SIG-M5 treated with dmso at 0.1 percent for 504 hours (cell line): Measurements from ENCODE around the gene ATP8A2.
"Not testable (repeated sequence)": the region's sequence is repeated elsewhere in the genome, so short reads cannot be mapped to it uniquely, and the experiment has no call there.

Experiments
- DNase-seq: peaks from one replicate; lab custom pipeline; 2025; ENCODE audit not compliant: unreplicated experiment; lab: John Stamatoyannopoulos, UW

ATP8A2 gene

DNA sequence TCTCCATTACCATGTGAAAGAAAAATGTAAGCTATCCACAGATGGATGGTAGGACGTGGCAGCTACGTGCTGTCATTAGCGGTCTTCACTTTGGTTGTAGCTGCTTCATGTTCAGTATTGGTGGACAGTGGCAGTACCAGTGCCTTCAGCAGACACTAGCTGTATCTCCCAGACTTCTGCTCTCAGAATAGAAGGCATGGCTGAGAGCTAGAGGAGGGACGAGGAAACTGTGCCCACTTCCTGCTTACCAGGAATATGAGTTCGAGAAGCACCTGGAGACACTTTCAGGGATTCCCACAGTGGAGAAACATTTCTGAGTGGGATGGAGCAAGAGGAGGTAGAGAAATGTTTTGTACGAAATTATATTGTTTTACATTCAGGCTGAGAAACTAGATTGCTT lies 686.9 kb downstream of the ATP8A2 start:
- no peak for DNase-seq

DNA sequence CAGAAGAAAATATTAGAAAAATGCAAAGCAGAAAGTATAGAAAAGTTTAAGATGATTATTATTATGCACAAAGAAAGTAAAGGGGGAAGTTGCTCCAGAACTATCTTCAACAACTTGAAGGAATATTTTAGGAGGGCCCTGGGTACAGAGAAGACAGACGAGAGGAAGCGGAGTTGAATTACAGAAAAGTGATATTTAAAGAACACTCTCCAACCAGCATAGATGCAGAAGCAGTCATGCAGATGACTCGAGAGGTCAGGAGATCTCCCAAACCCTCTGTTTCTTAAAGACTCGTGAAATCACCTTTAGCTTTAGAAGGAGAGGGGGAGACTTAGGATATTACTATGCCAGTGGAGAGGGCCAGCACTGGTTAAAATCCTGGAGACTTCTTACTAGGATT lies 688.6 kb downstream of the ATP8A2 start:
- no peak for DNase-seq

DNA sequence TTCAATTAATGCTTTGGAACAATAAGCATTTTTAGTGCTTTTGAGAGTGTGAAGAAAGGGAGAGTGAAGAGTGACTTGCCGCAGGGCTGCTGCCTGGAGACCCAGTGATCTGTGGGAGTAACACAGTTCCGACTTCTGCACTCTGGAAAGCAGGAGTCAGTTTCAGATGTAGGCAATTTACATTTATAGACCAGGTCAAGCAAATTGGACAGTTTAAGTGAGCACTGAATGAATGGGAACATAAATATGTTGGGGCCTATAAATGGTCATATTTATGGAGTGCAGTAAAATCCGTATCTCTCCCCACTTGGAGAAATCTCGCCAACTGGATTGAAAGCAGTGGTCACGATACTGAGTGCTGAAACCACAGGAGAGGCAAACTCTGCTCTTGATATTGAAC lies 689.5 kb downstream of the ATP8A2 start:
- no peak for DNase-seq

DNA sequence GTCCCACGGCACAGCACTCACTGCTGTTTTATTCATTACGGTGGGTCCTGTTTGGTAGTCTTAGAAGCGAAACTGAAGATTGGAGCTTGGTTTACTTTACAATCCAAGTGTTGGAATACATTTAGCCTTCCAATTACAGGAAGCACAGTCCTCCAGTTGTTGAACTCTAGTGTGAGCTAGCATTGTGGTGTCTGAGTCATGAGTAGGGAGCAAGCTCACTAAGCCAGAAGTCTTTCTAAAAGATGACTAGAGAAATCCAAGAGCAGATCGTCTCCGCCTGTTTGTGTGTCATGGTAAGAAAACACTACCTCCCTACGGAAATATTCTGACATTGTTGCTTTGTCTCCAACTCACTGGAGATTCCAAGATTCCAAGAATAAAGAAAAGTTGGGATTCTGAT lies 690.2 kb downstream of the ATP8A2 start:
- DNase-seq = no peak

DNA sequence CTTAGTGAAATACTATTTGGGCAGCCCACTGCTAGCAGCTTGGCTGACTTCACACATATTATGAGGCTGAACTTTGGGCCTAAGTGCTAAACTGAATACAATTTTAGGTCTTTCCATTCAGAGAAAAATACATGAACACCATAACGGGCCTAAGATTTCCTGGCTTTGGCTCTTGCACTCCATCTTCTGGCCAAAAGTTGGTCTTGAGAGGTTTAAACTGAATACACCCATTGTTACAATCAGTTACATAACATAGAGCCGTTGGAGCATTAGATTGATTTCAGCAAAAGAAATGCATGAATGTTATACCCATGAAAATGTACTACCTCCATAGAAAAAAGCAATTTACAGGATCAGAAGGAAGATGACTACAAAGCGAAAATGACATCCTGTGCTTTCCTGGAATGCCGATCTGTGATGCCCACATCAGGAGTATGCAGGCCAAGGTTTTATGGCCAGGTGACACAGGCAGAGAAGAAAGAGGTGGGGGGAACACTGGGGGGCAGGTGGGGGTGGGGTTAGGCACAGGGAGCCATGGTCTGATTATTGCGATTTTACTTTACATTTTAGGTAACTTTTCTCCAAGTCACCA lies 691.2 kb downstream of the ATP8A2 start:
- peak; percentile 65 for DNase-seq

DNA sequence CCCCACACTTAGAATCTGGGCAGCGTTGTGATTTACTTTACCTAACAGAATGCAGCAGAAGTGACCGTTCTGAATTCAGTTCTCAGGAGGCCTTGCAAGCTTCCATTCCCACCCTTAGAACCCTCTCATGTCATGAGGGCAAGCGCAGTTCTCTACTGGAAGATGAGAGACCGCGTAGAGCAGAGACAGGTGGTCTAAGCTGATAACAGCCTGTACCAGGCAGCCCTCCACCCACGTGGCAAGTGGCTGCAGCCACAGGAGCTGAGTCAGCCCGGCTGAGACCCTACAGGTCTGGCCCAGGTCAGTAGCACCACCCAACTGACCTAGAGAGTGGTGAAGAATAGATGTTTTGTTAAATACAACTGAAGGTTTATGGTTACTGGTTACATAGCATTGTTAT lies 694.7 kb downstream of the ATP8A2 start:
- not testable (repeated sequence) for DNase-seq

DNA sequence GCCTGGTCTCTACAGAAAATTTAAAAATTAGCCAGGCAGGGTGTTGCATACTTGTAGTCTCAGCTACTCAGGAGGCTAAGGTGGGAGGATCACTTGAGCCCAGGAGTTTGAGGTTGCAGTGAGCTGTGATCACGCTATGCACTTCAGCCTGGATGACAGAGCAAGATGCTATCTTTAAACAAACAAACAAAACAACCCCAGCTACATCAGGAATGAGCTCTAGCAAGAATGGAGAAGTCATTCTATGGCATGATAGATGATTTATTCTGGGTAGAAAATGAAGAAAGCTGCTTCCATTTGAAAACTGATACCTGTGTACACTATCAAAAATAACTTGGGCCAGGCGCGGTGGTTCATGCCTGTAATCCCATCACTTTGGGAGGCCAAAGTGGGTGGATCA lies 695.8 kb downstream of the ATP8A2 start:
- no peak for DNase-seq

DNA sequence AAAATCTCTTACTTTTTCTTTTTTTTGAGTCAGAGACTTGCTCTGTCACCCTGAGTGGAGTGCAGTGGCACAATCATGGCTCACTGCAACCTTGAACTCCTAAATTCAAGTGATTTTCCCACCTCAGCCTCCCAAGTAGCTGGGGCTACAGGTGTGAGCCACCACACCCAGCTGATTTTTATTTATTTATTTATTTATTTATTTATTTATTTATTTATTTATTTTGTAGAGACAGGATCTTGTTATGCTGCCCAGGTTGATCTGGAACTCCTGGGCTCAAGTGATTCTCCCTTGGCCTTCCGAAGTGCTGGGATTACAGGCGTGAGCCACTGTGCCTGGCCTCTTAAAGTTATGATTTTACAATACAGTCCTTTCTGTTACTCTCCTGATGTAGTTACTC lies 696.6 kb downstream of the ATP8A2 start:
- not testable (repeated sequence) for DNase-seq

DNA sequence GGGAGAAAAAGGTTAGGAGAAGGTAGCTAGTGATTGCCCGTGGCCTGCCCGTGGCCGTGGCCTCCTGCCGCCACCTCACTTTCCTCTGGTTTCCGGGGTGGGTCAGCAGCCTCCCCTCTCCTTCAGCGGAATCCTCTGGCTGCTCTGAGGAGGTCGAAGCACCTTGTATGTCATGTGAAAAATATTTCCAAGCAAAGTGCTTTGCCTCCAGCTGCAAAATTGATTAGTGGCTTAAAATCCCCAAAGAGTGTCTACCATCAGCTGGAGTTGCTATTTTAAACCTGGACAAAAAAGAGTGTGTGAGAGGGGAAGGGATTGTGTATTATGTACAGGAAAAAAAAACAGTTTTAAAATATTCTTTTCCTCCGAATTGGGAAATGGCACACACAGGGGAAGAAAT lies 697.9 kb downstream of the ATP8A2 start:
- not testable (repeated sequence) for DNase-seq

DNA sequence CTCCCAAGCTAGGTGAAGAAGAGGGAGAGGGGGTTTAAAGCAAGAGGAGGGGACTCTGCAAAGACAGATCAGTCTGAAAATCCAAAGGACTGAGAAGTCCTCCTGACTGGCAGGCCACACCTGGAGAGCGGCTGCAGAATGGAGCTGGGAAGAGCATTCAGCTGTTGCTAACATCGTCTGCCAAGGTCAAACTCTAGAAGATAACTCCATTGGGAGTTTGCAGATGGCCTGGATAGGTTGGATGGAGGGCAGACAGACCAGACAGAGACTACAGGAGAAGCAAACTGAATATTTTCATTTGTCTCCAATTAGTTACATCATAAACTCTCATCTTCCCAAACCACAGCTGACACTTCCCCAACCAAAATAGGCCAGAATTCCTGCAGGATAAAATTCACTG lies 699.9 kb downstream of the ATP8A2 start:
- DNase-seq = no peak

DNA sequence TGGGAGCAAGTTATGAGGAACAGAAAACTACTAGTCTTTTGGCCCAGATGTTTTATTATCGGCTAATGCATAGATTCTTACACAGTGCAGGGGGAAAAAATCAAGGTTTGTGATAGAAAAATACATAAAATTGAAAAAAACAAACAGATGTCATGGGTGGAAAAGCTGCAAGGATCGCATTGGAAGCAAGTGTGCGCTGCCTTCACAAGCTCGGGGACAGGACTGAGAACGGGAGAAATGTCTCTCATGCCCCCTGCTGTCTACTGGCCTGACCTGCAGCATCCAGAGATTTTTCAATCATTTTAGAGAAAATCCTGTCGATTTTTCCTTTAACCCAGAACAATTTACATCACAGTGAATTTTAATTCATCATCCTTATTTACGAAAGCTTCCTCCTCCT lies 700.6 kb downstream of the ATP8A2 start:
- DNase-seq = not testable (repeated sequence)

DNA sequence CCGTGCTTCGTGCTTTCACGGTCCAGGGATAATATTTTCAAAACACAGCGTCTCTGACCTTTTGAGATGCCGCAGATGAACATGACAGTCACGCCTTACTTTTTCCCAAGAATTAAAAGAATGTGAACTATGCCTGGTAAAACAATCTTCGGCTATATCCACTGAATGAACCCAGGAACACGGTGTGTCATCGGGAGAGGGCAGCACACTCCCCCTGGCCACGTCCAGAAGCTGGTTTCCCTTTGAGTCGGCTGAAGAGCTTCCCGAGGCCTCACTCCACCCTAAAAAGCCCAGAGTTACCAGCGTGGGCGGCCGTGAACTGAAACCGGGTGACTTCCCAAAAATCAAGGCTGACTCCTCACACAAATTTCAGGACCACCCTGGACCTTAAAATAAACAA lies 702.9 kb downstream of the ATP8A2 start:
- no peak for DNase-seq
